T-helper 1 cell (primary cell): ENCODE data around the gene MYH9.
"Not testable (repeated sequence)": the region's sequence is repeated elsewhere in the genome, so short reads cannot be mapped to it uniquely, and the experiment has no call there.

Source experiments
- DNase-seq, 5 donors: peaks; one replicate each; pipeline ENCODE4 v3.0.0-alpha.2; 2012 to 2020
- total RNA-seq, 4 donors: gene quantifications; one replicate each; lab custom pipeline; 2026; lab: John Stamatoyannopoulos, UW

MYH9 gene
- 2,112 to 2,605 (median 2,308) reads per million in 4 donors for total RNA-seq

- peak; percentile 98 to 100 (median 99) for DNase-seq
Measured at GRCh38 chr22:36387959-36388726, at the start of gene MYH9. TSS of gene MYH9 (minus strand) at chr22:36387967. CDS start at chr22:36349236, 38,731 bp downstream.

- peak; percentile 48 to 70 (median 69) for DNase-seq
Measured at GRCh38 chr22:36435516-36436415, 48.0 kb upstream of the MYH9 start.

GRCh38 chr22:36433318-36434231 is 45.8 kb upstream of the MYH9 start:
- DNase-seq, result no peak

- DNase-seq, result no peak
Measured at GRCh38 chr22:36432592-36433317, 45.0 kb upstream of the MYH9 start.

- DNase-seq, result no peak
Measured at GRCh38 chr22:36431977-36432376, 44.2 kb upstream of the MYH9 start.

GRCh38 chr22:36430863-36431262 is 43.1 kb upstream of the MYH9 start:
- DNase-seq, result no peak

GRCh38 chr22:36427952-36428351 is 40.2 kb upstream of the MYH9 start:
- DNase-seq, result not testable (repeated sequence)

- DNase-seq, result no peak
Measured at GRCh38 chr22:36425977-36426523, 38.3 kb upstream of the MYH9 start.

- no peak for DNase-seq
Measured at GRCh38 chr22:36424901-36425579, 37.3 kb upstream of the MYH9 start.

- DNase-seq, result not testable (repeated sequence)
Measured at GRCh38 chr22:36424466-36424865, 36.7 kb upstream of the MYH9 start.

GRCh38 chr22:36423461-36424404 is 36.0 kb upstream of the MYH9 start:
- no peak for DNase-seq

- no peak for DNase-seq
Measured at GRCh38 chr22:36422287-36423014, 34.7 kb upstream of the MYH9 start.

- no peak for DNase-seq
Measured at GRCh38 chr22:36419912-36420882, 32.4 kb upstream of the MYH9 start.

- peak in 1 of 5 donors; percentile 39 for DNase-seq
Measured at GRCh38 chr22:36419177-36419911, 31.6 kb upstream of the MYH9 start.

GRCh38 chr22:36417281-36417686 is 29.5 kb upstream of the MYH9 start:
- DNase-seq, result no peak

- DNase-seq, result no peak
Measured at GRCh38 chr22:36415415-36416168, 27.8 kb upstream of the MYH9 start.
